ENCODE results near the gene GRM2. TPM values are rescaled to one million over a fixed set of nuclear protein-coding genes. Genes with fewer than 3 reads are reported as not detected.

Gene GRM2
- total RNA-seq, 2 donors from 2014 or later, result 0.26 to 0.99 TPM

DNA sequence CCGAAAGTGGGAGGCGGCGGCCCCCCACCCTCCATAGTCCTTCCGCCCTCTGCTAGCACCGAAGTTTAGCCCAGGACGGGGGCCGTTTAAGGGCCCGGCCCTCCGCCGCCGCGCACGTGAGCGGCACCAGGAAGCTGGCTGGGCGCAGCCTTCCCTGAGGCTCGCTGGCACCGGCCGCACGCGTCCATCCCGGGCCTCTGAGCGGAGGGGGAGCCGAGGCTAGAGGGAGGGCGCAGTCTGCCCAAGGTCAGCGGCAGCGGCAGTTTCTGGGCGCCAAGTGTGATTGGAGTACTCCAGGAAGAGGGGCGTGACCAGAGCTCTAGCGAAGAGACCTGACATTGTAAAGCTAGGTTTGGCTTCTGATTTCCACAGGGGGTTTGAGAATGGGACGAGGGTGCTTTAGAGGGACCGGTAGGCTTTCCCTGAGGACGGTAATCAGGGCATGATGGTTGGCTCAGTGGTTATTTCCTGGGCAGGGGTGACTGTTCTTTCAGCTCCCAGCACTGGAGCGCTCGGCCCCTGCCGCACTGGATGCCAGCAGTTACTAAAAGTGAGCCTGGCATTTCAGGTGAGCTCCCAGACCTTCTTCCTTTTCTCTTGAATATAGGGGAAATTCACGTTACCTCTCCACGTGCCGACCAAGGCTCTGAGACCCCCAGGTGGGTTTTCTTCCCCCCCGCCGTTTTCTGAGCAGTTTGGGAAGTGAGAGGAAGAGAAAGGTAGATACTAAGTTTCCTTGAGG, 35.0 kb upstream of the GRM2 start:
- intact Hi-C loops (cut with DNase I), result loop anchor here (10.0 kb wide), 1 partner anchor 277 kb away; the partner anchor contains the start of gene RBM15B
- no peaks in the 10 kb centered on the region for H3K36me3 ChIP-seq (replicated peaks in 1 of 2; ENCODE audit: insufficient read depth in 1 of 2, low read depth in 2 of 2)
- ATAC-seq (peak; percentile 75), DNase-seq (peak; percentile 79 to 87 (median 82))
- peak overlapping the region; percentile 58 to 96 (median 92) for H3K27ac ChIP-seq
- peak overlapping the region; percentile 68 to 75 for H3K4me3 ChIP-seq
- peak in 2 of 3 donors; percentile 33 to 56 for TF ChIP-seq POLR2A (IDR thresholded peaks at IDR 0.05)
- TF ChIP-seq, protein P1, sequence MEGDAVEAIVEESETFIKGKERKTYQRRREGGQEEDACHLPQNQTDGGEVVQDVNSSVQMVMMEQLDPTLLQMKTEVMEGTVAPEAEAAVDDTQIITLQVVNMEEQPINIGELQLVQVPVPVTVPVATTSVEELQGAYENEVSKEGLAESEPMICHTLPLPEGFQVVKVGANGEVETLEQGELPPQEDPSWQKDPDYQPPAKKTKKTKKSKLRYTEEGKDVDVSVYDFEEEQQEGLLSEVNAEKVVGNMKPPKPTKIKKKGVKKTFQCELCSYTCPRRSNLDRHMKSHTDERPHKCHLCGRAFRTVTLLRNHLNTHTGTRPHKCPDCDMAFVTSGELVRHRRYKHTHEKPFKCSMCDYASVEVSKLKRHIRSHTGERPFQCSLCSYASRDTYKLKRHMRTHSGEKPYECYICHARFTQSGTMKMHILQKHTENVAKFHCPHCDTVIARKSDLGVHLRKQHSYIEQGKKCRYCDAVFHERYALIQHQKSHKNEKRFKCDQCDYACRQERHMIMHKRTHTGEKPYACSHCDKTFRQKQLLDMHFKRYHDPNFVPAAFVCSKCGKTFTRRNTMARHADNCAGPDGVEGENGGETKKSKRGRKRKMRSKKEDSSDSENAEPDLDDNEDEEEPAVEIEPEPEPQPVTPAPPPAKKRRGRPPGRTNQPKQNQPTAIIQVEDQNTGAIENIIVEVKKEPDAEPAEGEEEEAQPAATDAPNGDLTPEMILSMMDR (IDR thresholded peaks at IDR 0.05), result no peak
- no peaks in the 10 kb centered on the region for H3K27me3 ChIP-seq
- H3K9me3 ChIP-seq, result no peaks in the 10 kb centered on the region
- WGBS, 2 donors, result 8 to 13% methylated on average over 27 to 40 of the region's 40 CpGs
- H3K4me1 ChIP-seq, result peaks cover 31% of the 10 kb centered on the region

DNA sequence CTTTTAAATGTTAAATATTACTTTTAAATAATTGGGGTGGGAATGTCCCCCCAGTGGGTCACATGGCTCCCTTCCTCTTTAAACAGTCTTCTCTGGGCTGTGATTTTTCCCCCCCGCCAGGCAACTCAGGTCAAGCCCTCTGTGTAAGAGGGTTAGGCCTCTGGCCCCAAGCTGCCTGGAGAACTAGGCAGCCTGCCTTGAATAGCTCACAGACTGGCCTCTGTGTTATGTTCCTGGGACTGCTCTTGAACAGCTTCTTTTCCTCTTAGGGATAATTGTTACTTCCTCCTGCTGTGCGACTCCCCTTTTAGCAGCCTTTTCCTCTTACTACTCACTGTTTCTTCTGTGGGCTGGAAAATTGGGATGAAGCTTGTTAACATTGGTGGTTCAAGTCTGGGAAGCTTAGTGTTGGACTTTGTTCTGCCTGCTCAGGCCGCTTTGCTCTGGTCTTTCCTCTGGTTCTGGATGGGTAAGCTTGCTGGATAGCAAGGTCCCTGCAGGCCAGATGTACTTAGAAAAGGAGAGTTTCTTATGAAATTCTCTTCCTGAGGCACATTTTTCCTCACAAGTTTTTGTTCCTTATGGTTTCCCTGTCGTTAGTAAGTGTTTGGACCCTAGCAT, 33.6 kb upstream of the GRM2 start:
- intact Hi-C loops (cut with DNase I), result loop anchor here (10.0 kb wide), 1 partner anchor 278 kb away; the partner anchor contains the start of gene RBM15B
- DNase-seq (no peak), ATAC-seq (no peak)
- H3K4me1 ChIP-seq, result peaks cover 31% of the 10 kb centered on the region
- TF ChIP-seq, protein P1 (IDR thresholded peaks at IDR 0.05), result no peak
- TF ChIP-seq POLR2A (IDR thresholded peaks at IDR 0.05), result no peak
- H3K27me3 ChIP-seq, result no peaks in the 10 kb centered on the region
- no peaks in the 10 kb centered on the region for H3K36me3 ChIP-seq (replicated peaks in 1 of 2; ENCODE audit: insufficient read depth in 1 of 2, low read depth in 2 of 2)
- 75 to 78% methylated on average over 4 of the region's 4 CpGs for WGBS, 2 donors
- no peaks in the 10 kb centered on the region for H3K9me3 ChIP-seq
- no peak overlapping the region for H3K4me3 ChIP-seq
- H3K27ac ChIP-seq, result no peak overlapping the region

DNA sequence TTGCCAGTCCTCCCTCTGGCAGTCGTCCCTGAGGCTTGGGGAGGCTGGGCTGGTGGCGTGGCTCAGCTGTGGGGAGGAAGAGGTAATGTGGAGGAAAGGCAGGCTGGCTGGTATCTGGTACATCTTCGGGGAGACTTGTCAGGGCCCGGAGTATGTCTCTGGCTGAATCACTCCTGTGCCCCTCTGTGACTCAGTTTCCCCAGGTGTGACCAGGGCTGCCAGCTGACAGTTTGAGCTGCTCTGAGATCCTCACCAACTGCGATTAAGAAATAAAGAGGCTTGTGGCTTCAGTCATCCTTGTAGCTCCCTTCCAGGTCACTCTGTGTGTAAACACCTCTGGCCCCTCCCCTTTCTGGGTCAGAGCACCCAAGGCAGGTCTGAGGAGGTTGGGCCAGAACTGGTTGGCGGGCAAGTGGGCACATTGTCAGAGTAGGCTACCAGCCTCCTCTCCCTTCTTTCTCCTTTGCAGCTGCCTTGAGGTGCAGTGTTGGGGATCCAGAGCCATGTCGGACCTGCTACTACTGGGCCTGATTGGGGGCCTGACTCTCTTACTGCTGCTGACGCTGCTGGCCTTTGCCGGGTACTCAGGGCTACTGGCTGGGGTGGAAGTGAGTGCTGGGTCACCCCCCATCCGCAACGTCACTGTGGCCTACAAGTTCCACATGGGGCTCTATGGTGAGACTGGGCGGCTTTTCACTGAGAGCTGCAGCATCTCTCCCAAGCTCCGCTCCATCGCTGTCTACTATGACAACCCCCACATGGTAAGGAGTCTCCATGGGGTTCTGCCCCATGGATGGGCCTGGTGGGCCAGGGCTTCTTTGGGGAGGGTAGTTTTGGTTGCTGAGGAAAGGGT, 32.8 kb upstream of the GRM2 start:
- no peaks in the 10 kb centered on the region for H3K36me3 ChIP-seq (replicated peaks in 1 of 2; ENCODE audit: insufficient read depth in 1 of 2, low read depth in 2 of 2)
- H3K9me3 ChIP-seq, result no peaks in the 10 kb centered on the region
- ATAC-seq (no peak), DNase-seq (no peak)
- no peak overlapping the region for H3K27ac ChIP-seq
- no peak for TF ChIP-seq POLR2A (IDR thresholded peaks at IDR 0.05)
- TF ChIP-seq, protein P1 (IDR thresholded peaks at IDR 0.05), result no peak
- no peak overlapping the region for H3K4me3 ChIP-seq
- intact Hi-C loops (cut with DNase I), result loop anchor here (10.0 kb wide), 1 partner anchor 279 kb away; the partner anchor contains the start of gene RBM15B
- peaks cover 28% of the 10 kb centered on the region for H3K4me1 ChIP-seq
- no peaks in the 10 kb centered on the region for H3K27me3 ChIP-seq
- WGBS, 2 donors, result 90 to 91% methylated on average over 8 to 14 of the region's 14 CpGs

DNA sequence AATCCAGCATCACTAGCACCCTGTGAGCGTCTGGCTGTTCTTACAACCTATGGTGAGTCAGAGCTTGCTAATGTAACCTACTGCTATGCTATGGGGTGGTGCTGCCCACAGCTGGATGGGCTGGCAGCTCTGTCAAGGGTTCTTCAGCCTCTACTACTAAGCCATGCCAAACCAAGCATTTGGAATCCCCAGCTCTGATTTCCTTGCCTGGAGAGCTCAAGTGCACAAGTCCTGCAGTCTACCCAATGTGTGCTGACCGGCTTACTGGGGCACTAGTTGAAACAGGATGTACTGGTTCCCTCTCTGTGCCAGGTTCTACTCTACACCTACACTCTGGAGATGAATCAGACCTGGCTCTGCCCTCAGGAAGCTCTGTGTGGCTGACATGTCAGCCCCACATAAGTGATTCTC, 31.7 kb upstream of the GRM2 start:
- intact Hi-C loops (cut with DNase I), result loop anchor here (5.0 to 10.0 kb wide), 2 partner anchors 168 to 280 kb away; partner anchors contain the start of gene RBM15B
- Histone ChIP-seq H3K27ac (no peak overlapping the region), H3K27me3 (no peaks in the 10 kb centered on the region), H3K4me3 (no peak overlapping the region), H3K4me1 (peaks cover 16% of the 10 kb centered on the region), H3K9me3 (no peaks in the 10 kb centered on the region), H3K36me3 (replicated peaks in 1 of 2; ENCODE audit: insufficient read depth in 1 of 2, low read depth in 2 of 2) (no peaks in the 10 kb centered on the region)
- no peak for DNase-seq
- TF ChIP-seq, protein P1 (IDR thresholded peaks at IDR 0.05), result no peak
- TF ChIP-seq POLR2A (IDR thresholded peaks at IDR 0.05), result no peak
- no peak for ATAC-seq
- 80 to 96% methylated on average over 2 of the region's 2 CpGs for WGBS, 2 donors

All from body of pancreas (tissue), 4 donors.